GM12892 (cell line): Measurements from ENCODE around the gene MYL6B.

Experiments
- DNase-seq: peaks from one replicate; pipeline ENCODE4 v3.0.0; 2011; ENCODE audit not compliant: insufficient read length
- FAIRE-seq: peaks from 2 replicates; lab custom pipeline; 2011; peaks lifted over from hg19 to GRCh38; lab: Jason Lieb, UNC
- POLR2A ChIP-seq: IDR thresholded peaks from 2 replicates; pipeline ENCODE4 v1.6.1; 2011; ENCODE audit warnings: low read depth, low read length, control low read depth
- POLR2AphosphoS5 ChIP-seq: IDR thresholded peaks from 2 replicates; pipeline ENCODE4 v1.6.1; 2011; ENCODE audit warnings: low read depth, low read length, control low read depth
- TAF1 ChIP-seq: IDR thresholded peaks from 2 replicates; pipeline ENCODE4 v1.6.1; 2011; ENCODE audit warnings: low read depth, mild to moderate bottlenecking, control low read depth, low read length, borderline replicate concordance

Gene MYL6B

DNA sequence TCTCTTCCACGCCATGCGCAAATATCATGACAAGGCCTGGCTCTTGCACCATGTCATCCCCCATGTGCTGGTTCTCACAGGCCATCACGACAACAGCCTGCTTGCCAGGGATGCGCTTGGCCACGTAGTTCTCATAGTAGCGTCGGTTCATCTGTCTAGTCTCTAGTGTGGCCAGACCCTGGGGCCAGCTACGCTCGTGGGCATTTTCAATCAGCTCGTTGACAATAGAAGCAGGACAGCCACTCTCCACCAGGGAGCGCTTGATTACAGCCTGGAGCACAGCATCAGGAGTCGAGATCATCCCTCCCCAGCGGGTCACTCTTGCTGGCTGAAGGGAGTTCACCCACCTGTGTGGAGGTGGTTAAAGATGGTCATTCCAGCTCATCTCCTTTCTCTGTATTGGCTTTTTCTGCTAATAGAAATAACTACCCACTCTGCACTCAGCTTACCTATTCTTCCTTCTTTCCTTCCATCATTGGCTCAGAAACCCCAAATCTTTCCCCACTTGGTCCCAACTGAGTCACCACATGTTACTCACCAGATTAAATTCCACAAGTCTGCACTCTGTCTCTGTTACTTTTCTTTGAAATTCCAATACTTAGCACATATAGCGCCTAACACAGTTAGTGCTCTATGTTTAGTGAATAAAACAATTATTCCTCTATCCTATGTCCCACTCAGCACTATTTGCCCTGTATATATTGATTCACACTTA is 54.2 kb downstream of the MYL6B start:
- TF ChIP-seq POLR2AphosphoS5 (no peak), TAF1 (no peak), POLR2A (no peak)

More for the DNA sequence above, 54.2 kb downstream of the MYL6B start:
- no peak for DNase-seq
- no peak for FAIRE-seq
